Neural crest cell (in vitro differentiated cells): Measurements from ENCODE around the gene PREX1. TPM values are rescaled to one million over a fixed set of nuclear protein-coding genes. Genes with fewer than 3 reads are reported as not detected.

Experiments
- DNase-seq: peaks from one replicate; pipeline ENCODE4 v3.0.0; 2021; ENCODE audit warnings: low read depth, mixed read lengths, low spot score
- H3K27ac Mint-ChIP-seq: one replicate; pipeline ENCODE4 v1.8.0; 2021; ENCODE audit warnings: mild to moderate bottlenecking, mixed read lengths; ENCODE audit not compliant: unreplicated experiment
- H3K27me3 Mint-ChIP-seq: 2 replicates; pipeline ENCODE4 v1.8.0; 2021; ENCODE audit warnings: low read depth, mild to moderate bottlenecking, mixed read lengths
- H3K36me3 Mint-ChIP-seq: 2 replicates; pipeline ENCODE4 v1.8.0; 2021; ENCODE audit warnings: low read depth, mild to moderate bottlenecking, mixed read lengths
- H3K4me1 Mint-ChIP-seq: 2 replicates; pipeline ENCODE4 v1.8.0; 2021; ENCODE audit warnings: mixed read lengths
- H3K4me3 Mint-ChIP-seq: one replicate; pipeline ENCODE4 v1.8.0; 2021; ENCODE audit warnings: mild to moderate bottlenecking, mixed read lengths
- H3K9me3 Mint-ChIP-seq: 2 replicates; pipeline ENCODE4 v1.8.0; 2021; ENCODE audit warnings: mixed read lengths
- total RNA-seq: library from RNA; stranded (reverse); gene quantifications from 2 replicates; pipeline ENCODE4 v1.2.1, GENCODE V29; 2021
- TF ChIP-seq, protein P1 (sequence below): fragments of 200-600 bp; sonication (generic); conservative IDR thresholded peaks from 2 replicates; pipeline ENCODE4 v1.5.0; 2021; ENCODE audit warnings: antibody characterized with exemption, mild to moderate bottlenecking

Gene PREX1
- total RNA-seq, 1 donor from 2014 or later, result 72.4 TPM

DNA sequence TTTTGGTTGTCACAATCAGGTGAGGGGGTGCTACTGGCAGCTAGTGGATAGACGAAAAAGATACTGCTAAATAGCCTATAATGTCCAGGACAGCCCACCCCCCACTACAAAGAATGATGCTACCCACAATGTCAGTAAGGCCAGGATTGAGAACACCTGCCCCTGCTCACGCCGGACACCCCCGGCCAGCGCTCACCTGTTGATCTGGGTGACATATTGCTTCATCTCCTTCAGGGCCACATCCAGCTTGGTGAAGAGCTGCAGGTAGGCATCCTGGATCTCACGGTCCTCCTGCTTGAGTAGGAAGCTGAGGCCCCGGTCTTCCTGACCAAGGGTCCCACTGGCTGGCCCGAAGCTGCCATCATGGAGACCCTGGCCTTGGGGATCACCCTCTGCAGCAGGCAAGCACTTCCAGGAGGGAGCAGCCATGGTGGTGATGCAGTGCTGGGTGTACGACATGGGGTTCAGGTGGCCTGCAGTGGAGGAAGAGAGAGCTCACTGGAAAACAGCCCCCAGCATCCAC is 178.6 kb downstream of the PREX1 start:
- H3K9me3 Mint-ChIP-seq, result no peaks in the 10 kb centered on the region
- no peaks in the 10 kb centered on the region for H3K4me1 Mint-ChIP-seq
- peaks cover 11% of the 10 kb centered on the region for H3K36me3 Mint-ChIP-seq
- no peak overlapping the region for H3K27ac Mint-ChIP-seq
- H3K4me3 Mint-ChIP-seq, result no peak overlapping the region
- TF ChIP-seq, protein P1, sequence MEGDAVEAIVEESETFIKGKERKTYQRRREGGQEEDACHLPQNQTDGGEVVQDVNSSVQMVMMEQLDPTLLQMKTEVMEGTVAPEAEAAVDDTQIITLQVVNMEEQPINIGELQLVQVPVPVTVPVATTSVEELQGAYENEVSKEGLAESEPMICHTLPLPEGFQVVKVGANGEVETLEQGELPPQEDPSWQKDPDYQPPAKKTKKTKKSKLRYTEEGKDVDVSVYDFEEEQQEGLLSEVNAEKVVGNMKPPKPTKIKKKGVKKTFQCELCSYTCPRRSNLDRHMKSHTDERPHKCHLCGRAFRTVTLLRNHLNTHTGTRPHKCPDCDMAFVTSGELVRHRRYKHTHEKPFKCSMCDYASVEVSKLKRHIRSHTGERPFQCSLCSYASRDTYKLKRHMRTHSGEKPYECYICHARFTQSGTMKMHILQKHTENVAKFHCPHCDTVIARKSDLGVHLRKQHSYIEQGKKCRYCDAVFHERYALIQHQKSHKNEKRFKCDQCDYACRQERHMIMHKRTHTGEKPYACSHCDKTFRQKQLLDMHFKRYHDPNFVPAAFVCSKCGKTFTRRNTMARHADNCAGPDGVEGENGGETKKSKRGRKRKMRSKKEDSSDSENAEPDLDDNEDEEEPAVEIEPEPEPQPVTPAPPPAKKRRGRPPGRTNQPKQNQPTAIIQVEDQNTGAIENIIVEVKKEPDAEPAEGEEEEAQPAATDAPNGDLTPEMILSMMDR, result no peak
- H3K27me3 Mint-ChIP-seq, result no peaks in the 10 kb centered on the region
- DNase-seq, result no peak

DNA sequence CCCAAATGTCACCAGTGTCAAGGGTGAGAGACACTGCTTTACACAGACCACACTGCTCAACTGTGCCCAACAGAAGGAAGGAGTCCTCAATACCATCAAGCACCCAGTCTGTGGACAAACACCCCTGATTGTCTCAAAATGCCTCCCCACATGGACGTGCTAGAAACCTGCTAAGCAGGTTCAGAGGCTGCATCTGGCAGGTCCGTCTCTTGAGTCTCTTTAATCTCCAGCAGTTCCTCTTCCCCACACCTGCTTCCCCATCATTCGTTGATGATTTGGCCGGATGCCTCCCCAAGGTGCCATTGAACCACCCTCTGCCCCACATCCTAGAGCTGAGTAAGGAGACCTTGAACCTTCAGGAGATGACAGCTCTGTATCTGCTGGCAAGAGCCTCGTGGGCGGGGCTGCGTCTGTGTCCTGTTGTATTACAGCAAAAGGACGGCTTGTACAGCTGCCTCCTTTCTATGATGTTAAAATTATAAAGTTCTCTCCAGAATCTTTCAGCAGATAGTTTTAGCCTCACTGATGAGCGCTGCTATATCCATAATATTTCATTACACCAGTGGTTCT is 179.2 kb downstream of the PREX1 start:
- no peaks in the 10 kb centered on the region for H3K9me3 Mint-ChIP-seq
- peaks cover 11% of the 10 kb centered on the region for H3K36me3 Mint-ChIP-seq
- H3K4me3 Mint-ChIP-seq, result no peak overlapping the region
- no peak overlapping the region for H3K27ac Mint-ChIP-seq
- H3K4me1 Mint-ChIP-seq, result no peaks in the 10 kb centered on the region
- H3K27me3 Mint-ChIP-seq, result no peaks in the 10 kb centered on the region
- no peak for DNase-seq
- TF ChIP-seq, protein P1, result no peak

GRCh38 chr20:48647858-48648257 is 179.9 kb downstream of the PREX1 start:
- Mint-ChIP-seq H3K27ac (no peak overlapping the region), H3K9me3 (no peaks in the 10 kb centered on the region), H3K4me1 (no peaks in the 10 kb centered on the region), H3K36me3 (peaks cover 11% of the 10 kb centered on the region), H3K4me3 (no peak overlapping the region), H3K27me3 (no peaks in the 10 kb centered on the region)
- DNase-seq, result no peak
- TF ChIP-seq, protein P1, result no peak

DNA sequence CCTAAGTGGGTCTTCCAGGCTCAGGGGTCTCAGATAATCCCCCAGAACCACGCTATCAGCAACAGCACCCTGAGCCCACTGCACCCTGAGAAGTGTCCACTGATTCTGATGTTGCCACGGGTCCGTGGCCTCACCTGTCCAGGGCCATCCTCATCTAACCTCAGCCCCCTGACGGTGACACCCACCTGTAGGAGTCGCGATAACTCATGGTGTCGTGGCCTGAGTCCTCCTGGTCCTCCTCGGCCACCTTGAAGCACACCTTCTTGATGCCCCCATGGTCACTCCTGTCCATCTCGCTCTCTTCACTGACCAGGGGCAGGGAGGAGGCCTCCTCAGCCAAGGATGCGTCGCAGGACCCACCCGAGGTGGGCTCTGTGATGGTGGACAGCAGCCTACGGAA is 182.1 kb downstream of the PREX1 start:
- no peak overlapping the region for H3K27ac Mint-ChIP-seq
- H3K9me3 Mint-ChIP-seq, result no peaks in the 10 kb centered on the region
- no peaks in the 10 kb centered on the region for H3K4me1 Mint-ChIP-seq
- TF ChIP-seq, protein P1, result no peak
- H3K4me3 Mint-ChIP-seq, result no peak overlapping the region
- no peaks in the 10 kb centered on the region for H3K27me3 Mint-ChIP-seq
- H3K36me3 Mint-ChIP-seq, result peaks cover 14% of the 10 kb centered on the region
- DNase-seq, result no peak

GRCh38 chr20:48644286-48644828 is 183.4 kb downstream of the PREX1 start:
- Mint-ChIP-seq H3K4me1 (no peaks in the 10 kb centered on the region), H3K36me3 (peaks cover 20% of the 10 kb centered on the region)
- TF ChIP-seq, protein P1, result no peak

More at GRCh38 chr20:48644286-48644828, 183.4 kb downstream of the PREX1 start:
- Mint-ChIP-seq H3K9me3 (no peaks in the 10 kb centered on the region), H3K4me3 (no peak overlapping the region), H3K27ac (no peak overlapping the region), H3K27me3 (no peaks in the 10 kb centered on the region)
- DNase-seq, result no peak
